Measurements from ENCODE around the gene SLIT3.
A peak's percentile ranks its signal among the peaks of the same experiment; 100 is the strongest.

Gene SLIT3

DNA sequence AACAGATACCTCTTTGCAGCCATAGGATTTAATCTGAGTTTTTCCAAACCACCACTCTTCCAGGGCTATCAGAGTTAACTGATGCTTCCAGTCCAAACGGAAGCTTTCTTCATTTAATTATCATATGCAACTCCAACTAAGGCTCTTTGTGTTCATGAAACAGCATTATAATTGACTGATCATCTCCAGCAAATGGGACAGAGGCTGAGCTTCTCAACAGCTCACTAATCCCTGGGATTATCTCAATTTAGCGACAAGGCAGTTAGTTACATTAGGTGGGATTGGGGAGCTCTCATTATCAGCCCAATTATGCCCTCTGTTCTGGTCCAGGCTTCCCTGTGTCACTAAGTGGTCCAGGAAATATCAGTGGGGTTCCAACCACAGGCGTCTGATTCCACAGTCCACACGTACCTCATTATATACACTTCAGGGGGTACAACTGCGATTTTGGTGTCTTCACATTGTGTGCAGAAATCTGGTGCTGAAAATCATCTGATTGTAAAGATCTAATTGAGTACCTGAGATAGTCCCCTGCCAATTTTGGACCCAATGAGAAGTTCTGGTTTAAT lies 408.2 kb downstream of the SLIT3 start (continued):
- TF ChIP-seq ZNF302 (tag by site-specific recombination; IDR thresholded peaks at IDR 0.05; ENCODE audit: low read depth): no peak
- TF ChIP-seq KLF10 (tag by site-specific recombination; IDR thresholded peaks at IDR 0.05): no peak
- no peak for TF ChIP-seq ZNF664 (tag by site-specific recombination; IDR thresholded peaks at IDR 0.05)
- TF ChIP-seq ZNF350 (tag by site-specific recombination; IDR thresholded peaks at IDR 0.05): no peak
- no peak for TF ChIP-seq ZNF600 (tag by site-specific recombination; IDR thresholded peaks at IDR 0.05)
- TF ChIP-seq ZNF76 (tag by site-specific recombination; IDR thresholded peaks at IDR 0.05; ENCODE audit: borderline replicate concordance, low read depth): no peak
- TF ChIP-seq ZNF146 (tag by site-specific recombination; IDR thresholded peaks at IDR 0.05): no peak
- TF ChIP-seq, protein P1, sequence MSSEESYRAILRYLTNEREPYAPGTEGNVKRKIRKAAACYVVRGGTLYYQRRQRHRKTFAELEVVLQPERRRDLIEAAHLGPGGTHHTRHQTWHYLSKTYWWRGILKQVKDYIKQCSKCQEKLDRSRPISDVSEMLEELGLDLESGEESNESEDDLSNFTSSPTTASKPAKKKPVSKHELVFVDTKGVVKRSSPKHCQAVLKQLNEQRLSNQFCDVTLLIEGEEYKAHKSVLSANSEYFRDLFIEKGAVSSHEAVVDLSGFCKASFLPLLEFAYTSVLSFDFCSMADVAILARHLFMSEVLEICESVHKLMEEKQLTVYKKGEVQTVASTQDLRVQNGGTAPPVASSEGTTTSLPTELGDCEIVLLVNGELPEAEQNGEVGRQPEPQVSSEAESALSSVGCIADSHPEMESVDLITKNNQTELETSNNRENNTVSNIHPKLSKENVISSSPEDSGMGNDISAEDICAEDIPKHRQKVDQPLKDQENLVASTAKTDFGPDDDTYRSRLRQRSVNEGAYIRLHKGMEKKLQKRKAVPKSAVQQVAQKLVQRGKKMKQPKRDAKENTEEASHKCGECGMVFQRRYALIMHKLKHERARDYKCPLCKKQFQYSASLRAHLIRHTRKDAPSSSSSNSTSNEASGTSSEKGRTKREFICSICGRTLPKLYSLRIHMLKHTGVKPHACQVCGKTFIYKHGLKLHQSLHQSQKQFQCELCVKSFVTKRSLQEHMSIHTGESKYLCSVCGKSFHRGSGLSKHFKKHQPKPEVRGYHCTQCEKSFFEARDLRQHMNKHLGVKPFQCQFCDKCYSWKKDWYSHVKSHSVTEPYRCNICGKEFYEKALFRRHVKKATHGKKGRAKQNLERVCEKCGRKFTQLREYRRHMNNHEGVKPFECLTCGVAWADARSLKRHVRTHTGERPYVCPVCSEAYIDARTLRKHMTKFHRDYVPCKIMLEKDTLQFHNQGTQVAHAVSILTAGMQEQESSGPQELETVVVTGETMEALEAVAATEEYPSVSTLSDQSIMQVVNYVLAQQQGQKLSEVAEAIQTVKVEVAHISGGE (tag by site-specific recombination; conservative IDR thresholded peaks at IDR 0.05; ENCODE audit: low read depth): no peak
- TF ChIP-seq ZFP69B (tag by site-specific recombination; IDR thresholded peaks at IDR 0.05): no peak

DNA sequence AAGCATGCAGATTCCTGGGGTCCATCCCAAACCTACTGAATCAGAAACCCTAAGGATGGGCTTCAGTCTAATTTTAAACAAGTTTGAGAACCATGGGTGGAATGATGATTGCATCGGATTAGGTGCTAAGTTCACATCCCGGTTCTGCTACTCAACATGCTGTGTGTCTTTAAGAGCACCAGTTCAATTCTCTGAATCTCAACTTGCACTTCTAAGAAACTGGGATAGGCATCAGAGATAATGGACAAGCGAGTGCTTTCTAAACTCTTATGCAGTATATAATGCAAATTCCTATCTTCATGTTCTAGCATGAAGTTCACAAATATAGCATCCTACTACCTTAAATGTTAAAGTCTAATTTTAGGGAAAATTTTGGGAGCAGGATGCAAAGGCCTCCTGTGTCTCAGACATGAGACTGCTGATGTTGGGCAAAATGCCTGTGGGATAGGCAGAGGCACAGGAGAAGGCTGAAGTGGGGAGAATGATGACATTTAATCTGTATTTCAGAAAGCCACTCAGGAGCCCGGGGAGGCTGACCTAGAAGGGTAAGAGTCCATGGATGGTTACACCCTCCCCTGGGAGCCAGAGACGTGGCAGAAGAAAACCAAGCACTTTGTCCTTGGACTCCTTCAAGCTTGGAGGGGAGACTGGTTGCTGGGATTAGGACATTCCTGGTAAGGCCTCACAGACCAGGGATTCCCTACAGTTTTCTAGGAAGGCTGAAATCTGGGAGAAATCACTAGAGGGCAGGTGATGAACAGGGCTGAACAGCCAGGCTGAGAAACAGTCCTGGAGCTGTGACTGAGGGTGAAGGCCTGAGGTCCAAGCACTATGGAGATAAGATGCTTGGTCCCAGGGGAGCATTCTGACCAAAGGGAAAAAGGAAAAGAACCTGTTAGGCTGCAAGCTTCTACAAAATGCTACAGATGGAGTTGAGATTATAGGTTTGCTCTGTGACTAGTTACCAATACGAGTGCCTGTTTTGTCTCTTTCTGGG lies 409.8 kb downstream of the SLIT3 start:
- POLR2A ChIA-PET: no interaction called here
- Histone ChIP-seq H3K4me1 (ENCODE audit: control insufficient read depth, insufficient read depth, low read length) (peaks cover 2% of the 10 kb centered on the region; the same call in 1 of the 2 replicates), H3K4me3 (ENCODE audit: low read depth, low read length) (no peak overlapping the region), H3K36me3 (ENCODE audit: control insufficient read depth in 2 of 2, insufficient read depth in 1 of 2, low read length in 2 of 2) (no peaks in the 10 kb centered on the region), H3K27ac (ENCODE audit: extremely low read depth, low read depth, low read length) (no peak overlapping the region), H3K9me3 (ENCODE audit: control insufficient read depth, insufficient read depth, low read depth, low read length) (no peaks in the 10 kb centered on the region)
- CTCF ChIA-PET: no interaction called here
- TF ChIP-seq ZNF341 (tag by site-specific recombination; IDR thresholded peaks at IDR 0.05; ENCODE audit: low read depth) (peak; percentile 70), ZNF571 (tag by site-specific recombination; IDR thresholded peaks at IDR 0.05) (no peak)

DNA sequence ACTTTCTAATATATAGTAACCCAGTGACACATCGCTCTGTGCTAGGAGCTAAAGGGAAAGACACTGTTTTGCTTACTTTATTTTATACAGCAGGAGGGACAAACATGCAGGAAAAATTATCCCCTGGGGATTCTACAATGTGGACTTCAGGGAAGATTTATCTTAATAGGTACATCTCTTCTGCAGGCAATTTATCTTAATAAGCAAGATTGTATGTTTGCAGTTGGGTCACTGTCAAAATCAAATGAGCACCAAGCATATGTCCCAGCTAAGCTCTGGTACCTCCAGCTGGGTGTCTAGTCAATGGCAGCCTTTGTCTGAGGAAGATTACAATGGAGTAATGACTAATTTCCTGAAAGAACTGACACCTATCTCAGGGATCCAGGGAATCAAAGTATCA lies 411.9 kb downstream of the SLIT3 start:
- no peaks in the 10 kb centered on the region for H3K36me3 ChIP-seq (ENCODE audit: control insufficient read depth in 2 of 2, insufficient read depth in 1 of 2, low read length in 2 of 2)
- peaks cover 2% of the 10 kb centered on the region; the same call in 1 of the 2 replicates for H3K4me1 ChIP-seq (ENCODE audit: control insufficient read depth, insufficient read depth, low read length)
- POLR2A ChIA-PET: no interaction called here
- H3K4me3 ChIP-seq (ENCODE audit: low read depth, low read length): no peak overlapping the region
- CTCF ChIA-PET: interaction anchor here (0.7 kb wide), 1 partner anchor 43 kb away, joined by 3 read pairs; no protein-coding TSS in a partner anchor
- no peaks in the 10 kb centered on the region for H3K9me3 ChIP-seq (ENCODE audit: control insufficient read depth, insufficient read depth, low read depth, low read length)
- TF ChIP-seq, protein P2, sequence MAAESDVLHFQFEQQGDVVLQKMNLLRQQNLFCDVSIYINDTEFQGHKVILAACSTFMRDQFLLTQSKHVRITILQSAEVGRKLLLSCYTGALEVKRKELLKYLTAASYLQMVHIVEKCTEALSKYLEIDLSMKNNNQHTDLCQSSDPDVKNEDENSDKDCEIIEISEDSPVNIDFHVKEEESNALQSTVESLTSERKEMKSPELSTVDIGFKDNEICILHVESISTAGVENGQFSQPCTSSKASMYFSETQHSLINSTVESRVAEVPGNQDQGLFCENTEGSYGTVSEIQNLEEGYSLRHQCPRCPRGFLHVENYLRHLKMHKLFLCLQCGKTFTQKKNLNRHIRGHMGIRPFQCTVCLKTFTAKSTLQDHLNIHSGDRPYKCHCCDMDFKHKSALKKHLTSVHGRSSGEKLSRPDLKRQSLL (tag by site-specific recombination; IDR thresholded peaks at IDR 0.05): no peak
- TF ChIP-seq GLIS1 (tag by site-specific recombination; IDR thresholded peaks at IDR 0.05): peak; percentile 10; the same call in 1 of the 2 replicates
- H3K27ac ChIP-seq (ENCODE audit: extremely low read depth, low read depth, low read length): no peak overlapping the region

DNA sequence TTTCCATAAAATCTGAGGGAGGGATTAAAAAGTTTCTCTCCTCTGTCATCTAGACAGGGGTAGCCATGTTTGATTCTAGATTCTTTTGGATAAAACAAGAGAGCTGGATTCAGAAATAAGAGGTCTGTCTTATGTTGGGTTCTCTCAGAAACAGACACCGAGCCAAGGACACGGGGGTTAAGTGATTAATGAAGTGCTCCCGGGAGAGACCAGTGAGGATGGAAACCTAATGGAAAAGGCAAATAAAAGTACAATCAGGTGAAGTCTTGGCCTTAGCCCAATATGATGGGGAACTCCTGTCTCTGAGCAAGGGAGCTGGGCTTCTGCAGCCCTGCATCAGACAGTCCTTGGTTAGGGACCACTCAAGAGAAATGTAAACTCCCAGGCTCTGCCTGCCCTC lies 413.0 kb downstream of the SLIT3 start:
- ChIA-PET CTCF (interaction anchor here (0.9 kb wide), 1 partner anchor 13 kb away, joined by 3 read pairs; no protein-coding TSS in a partner anchor), POLR2A (no interaction called here)
- no peak overlapping the region for H3K27ac ChIP-seq (ENCODE audit: extremely low read depth, low read depth, low read length)
- H3K4me1 ChIP-seq (ENCODE audit: control insufficient read depth, insufficient read depth, low read length): peaks cover 2% of the 10 kb centered on the region; the same call in 1 of the 2 replicates
- no peaks in the 10 kb centered on the region for H3K36me3 ChIP-seq (ENCODE audit: control insufficient read depth in 2 of 2, insufficient read depth in 1 of 2, low read length in 2 of 2)
- no peak overlapping the region for H3K4me3 ChIP-seq (ENCODE audit: low read depth, low read length)
- no peaks in the 10 kb centered on the region for H3K9me3 ChIP-seq (ENCODE audit: control insufficient read depth, insufficient read depth, low read depth, low read length)
- no peak for TF ChIP-seq ZNF311 (tag by site-specific recombination; IDR thresholded peaks at IDR 0.05; ENCODE audit: borderline replicate concordance)
- TF ChIP-seq ZNF514 (tag by site-specific recombination; IDR thresholded peaks at IDR 0.05): no peak
- no peak for TF ChIP-seq ZNF621 (tag by site-specific recombination; IDR thresholded peaks at IDR 0.05)
- TF ChIP-seq ZBTB17 (tag by site-specific recombination; IDR thresholded peaks at IDR 0.05): no peak
- no peak for TF ChIP-seq TRIM28 (IDR thresholded peaks at IDR 0.05; ENCODE audit: borderline replicate concordance, low read length)
- no peak for TF ChIP-seq MEIS1 (CRISPR knock-in tag; IDR thresholded peaks at IDR 0.05; ENCODE audit: borderline replicate concordance)
- TF ChIP-seq KLF8 (tag by site-specific recombination; IDR thresholded peaks at IDR 0.05): no peak
- TF ChIP-seq REPIN1 (tag by site-specific recombination; IDR thresholded peaks at IDR 0.05; ENCODE audit: low read depth): no peak
